Astrocyte (in vitro differentiated cells and primary cell): ENCODE data around the gene HYOU1. TPM values are rescaled to one million over a fixed set of nuclear protein-coding genes. Genes with fewer than 3 reads are reported as not detected.
A peak's percentile ranks its signal among the peaks of the same experiment; 100 is the strongest.
"Not testable (repeated sequence)": the region's sequence is repeated elsewhere in the genome, so short reads cannot be mapped to it uniquely, and the experiment has no call there.

Experiments
- DNase-seq: peaks from one replicate; pipeline ENCODE4 v3.0.0-alpha.2; 2010; ENCODE audit warnings: low read depth
- FAIRE-seq: peaks from 2 replicates; lab custom pipeline; 2011; peaks lifted over from hg19 to GRCh38; lab: Jason Lieb, UNC
- H2AFZ ChIP-seq: 2 replicates; pipeline ENCODE4 v1.6.0; 2012; ENCODE audit warnings: low read depth, low read length, inconsistent platforms
- H3K27ac ChIP-seq: 2 replicates; pipeline ENCODE4 v1.5.1; 2011; ENCODE audit warnings: low read depth, low read length, inconsistent platforms
- H3K27me3 ChIP-seq: 2 replicates; pipeline ENCODE4 v1.6.0; 2011; ENCODE audit warnings: low read length, inconsistent platforms; ENCODE audit not compliant: insufficient read depth
- H3K36me3 ChIP-seq: 2 replicates; pipeline ENCODE4 v1.5.1; 2011; ENCODE audit warnings: low read length, inconsistent platforms; ENCODE audit not compliant: insufficient read depth
- H3K4me1 ChIP-seq: 2 replicates; pipeline ENCODE4 v1.5.1; 2011; ENCODE audit warnings: low read length, inconsistent platforms; ENCODE audit not compliant: insufficient read depth
- H3K4me2 ChIP-seq: 2 replicates; pipeline ENCODE4 v1.6.0; 2012; ENCODE audit warnings: low read length, inconsistent platforms
- H3K4me3 ChIP-seq: 2 replicates; pipeline ENCODE4 v1.5.1; 2011; ENCODE audit warnings: low read depth, mild to moderate bottlenecking, low read length, inconsistent platforms; ENCODE audit not compliant: insufficient read depth
- H3K79me2 ChIP-seq: 2 replicates; pipeline ENCODE4 v1.6.0; 2012; ENCODE audit warnings: mild to moderate bottlenecking, low read length, inconsistent platforms; ENCODE audit not compliant: insufficient read depth
- H3K9ac ChIP-seq: 2 replicates; pipeline ENCODE4 v1.6.0; 2012; ENCODE audit warnings: mild to moderate bottlenecking, low read length, inconsistent platforms
- H3K9me3 ChIP-seq: 2 replicates; pipeline ENCODE4 v1.5.1; 2012; ENCODE audit warnings: low read depth, mild to moderate bottlenecking, low read length, inconsistent platforms; ENCODE audit not compliant: insufficient read depth
- H4K20me1 ChIP-seq: 2 replicates; pipeline ENCODE4 v1.6.0; 2012; ENCODE audit warnings: low read length, inconsistent platforms; ENCODE audit not compliant: insufficient read depth
- H3K27ac Mint-ChIP-seq: one replicate; pipeline ENCODE4 v1.8.0; 2021; ENCODE audit warnings: mild to moderate bottlenecking, mixed read lengths; ENCODE audit not compliant: unreplicated experiment
- H3K27me3 Mint-ChIP-seq: one replicate; pipeline ENCODE4 v1.8.0; 2021; ENCODE audit warnings: low read depth, mixed read lengths; ENCODE audit not compliant: unreplicated experiment
- H3K36me3 Mint-ChIP-seq: one replicate; pipeline ENCODE4 v1.8.0; 2021; ENCODE audit warnings: low read depth, mixed read lengths; ENCODE audit not compliant: unreplicated experiment
- H3K4me1 Mint-ChIP-seq: one replicate; pipeline ENCODE4 v1.8.0; 2021; ENCODE audit warnings: low read depth, mixed read lengths; ENCODE audit not compliant: unreplicated experiment
- H3K4me3 Mint-ChIP-seq: one replicate; pipeline ENCODE4 v1.8.0; 2021; ENCODE audit warnings: mild to moderate bottlenecking, moderate library complexity, mixed read lengths; ENCODE audit not compliant: unreplicated experiment
- H3K9me3 Mint-ChIP-seq: one replicate; pipeline ENCODE4 v1.8.0; 2021; ENCODE audit warnings: mild to moderate bottlenecking, mixed read lengths; ENCODE audit not compliant: unreplicated experiment
- EZH2 ChIP-seq: IDR thresholded peaks from 2 replicates; pipeline ENCODE4 v1.6.1; 2012; ENCODE audit warnings: mild to moderate bottlenecking, low read length, inconsistent platforms; ENCODE audit not compliant: insufficient read depth
- total RNA-seq: library from RNA; stranded (reverse); gene quantifications from 2 replicates; pipeline ENCODE4 v1.2.1, GENCODE V29; 2021
- TF ChIP-seq, protein P1 (sequence below): IDR thresholded peaks from 2 replicates; pipeline ENCODE4 v1.5.1; 2011; ENCODE audit warnings: low read depth, mild to moderate bottlenecking, inconsistent platforms, low read length, moderate library complexity; ENCODE audit not compliant: insufficient read depth

The HYOU1 gene
- total RNA-seq, 1 donor from 2014 or later, result 282 TPM

DNA sequence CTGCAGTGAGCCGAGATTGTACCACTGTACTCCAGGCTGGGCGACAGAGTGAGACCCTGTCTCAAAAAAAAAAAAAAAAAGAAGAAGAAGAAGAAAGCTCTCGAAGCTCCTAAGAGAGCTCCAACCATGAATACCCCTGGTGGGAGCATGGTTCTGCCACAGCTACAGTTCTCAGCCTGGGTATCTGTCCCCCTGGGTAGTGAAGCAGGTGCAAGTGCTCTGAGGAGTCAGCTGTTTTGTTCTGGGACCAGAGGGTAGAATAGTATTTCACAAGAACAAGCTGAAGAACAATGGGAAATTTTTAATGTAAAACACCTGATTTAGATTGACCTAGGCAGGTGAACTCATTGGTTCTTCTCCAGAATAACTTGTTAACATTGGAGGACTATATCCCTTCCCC is 4.3 kb upstream of the HYOU1 start:
- no peak overlapping the region for H3K9ac ChIP-seq
- H3K4me1 ChIP-seq, result peaks cover 9% of the 10 kb centered on the region
- H2AFZ ChIP-seq, result no peak overlapping the region
- H3K79me2 ChIP-seq, result peaks cover 24% of the 10 kb centered on the region
- no peaks in the 10 kb centered on the region for H3K9me3 ChIP-seq
- no peaks in the 10 kb centered on the region for H3K36me3 Mint-ChIP-seq
- no peak overlapping the region for H3K27ac ChIP-seq
- no peaks in the 10 kb centered on the region for H3K9me3 Mint-ChIP-seq
- no peak for FAIRE-seq
- peaks cover under 1% of the 10 kb centered on the region for H4K20me1 ChIP-seq
- no peaks in the 10 kb centered on the region for H3K36me3 ChIP-seq
- H3K4me3 ChIP-seq, result no peak overlapping the region
- DNase-seq, result no peak
- H3K27me3 Mint-ChIP-seq, result no peaks in the 10 kb centered on the region
- no peak overlapping the region for H3K4me3 Mint-ChIP-seq
- no peak overlapping the region for H3K4me2 ChIP-seq
- H3K27me3 ChIP-seq, result no peaks in the 10 kb centered on the region
- TF ChIP-seq EZH2, result no peak
- TF ChIP-seq, protein P1, sequence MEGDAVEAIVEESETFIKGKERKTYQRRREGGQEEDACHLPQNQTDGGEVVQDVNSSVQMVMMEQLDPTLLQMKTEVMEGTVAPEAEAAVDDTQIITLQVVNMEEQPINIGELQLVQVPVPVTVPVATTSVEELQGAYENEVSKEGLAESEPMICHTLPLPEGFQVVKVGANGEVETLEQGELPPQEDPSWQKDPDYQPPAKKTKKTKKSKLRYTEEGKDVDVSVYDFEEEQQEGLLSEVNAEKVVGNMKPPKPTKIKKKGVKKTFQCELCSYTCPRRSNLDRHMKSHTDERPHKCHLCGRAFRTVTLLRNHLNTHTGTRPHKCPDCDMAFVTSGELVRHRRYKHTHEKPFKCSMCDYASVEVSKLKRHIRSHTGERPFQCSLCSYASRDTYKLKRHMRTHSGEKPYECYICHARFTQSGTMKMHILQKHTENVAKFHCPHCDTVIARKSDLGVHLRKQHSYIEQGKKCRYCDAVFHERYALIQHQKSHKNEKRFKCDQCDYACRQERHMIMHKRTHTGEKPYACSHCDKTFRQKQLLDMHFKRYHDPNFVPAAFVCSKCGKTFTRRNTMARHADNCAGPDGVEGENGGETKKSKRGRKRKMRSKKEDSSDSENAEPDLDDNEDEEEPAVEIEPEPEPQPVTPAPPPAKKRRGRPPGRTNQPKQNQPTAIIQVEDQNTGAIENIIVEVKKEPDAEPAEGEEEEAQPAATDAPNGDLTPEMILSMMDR, result no peak
- peaks cover 6% of the 10 kb centered on the region for H3K4me1 Mint-ChIP-seq
- no peak overlapping the region for H3K27ac Mint-ChIP-seq

DNA sequence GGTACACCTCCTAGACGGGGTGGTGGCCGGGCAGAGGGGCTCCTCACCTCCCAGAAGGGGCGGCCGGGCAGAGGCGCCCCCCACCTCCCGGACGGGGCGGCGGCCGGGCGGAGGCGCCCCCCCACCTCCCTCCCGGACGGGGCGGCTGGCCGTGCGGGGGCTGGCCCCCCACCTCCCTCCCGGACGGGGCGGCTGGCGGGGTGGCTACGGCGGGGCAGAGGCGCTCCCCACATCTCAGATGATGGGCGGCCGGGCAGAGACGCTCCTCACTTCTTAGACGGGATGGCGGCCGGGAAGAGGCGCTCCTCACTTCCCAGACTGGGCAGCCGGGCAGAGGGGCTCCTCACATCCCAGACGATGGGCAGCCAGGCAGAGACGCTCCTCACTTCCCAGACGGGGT is 2.1 kb upstream of the HYOU1 start:
- Histone ChIP-seq H4K20me1 (peaks cover 22% of the 10 kb centered on the region), H3K79me2 (peaks cover 33% of the 10 kb centered on the region), H3K4me1 (peaks cover 18% of the 10 kb centered on the region), H3K36me3 (peaks cover 14% of the 10 kb centered on the region)
- H3K27ac ChIP-seq, H3K36me3 Mint-ChIP-seq, H3K4me3 ChIP-seq, H3K27me3 ChIP-seq, FAIRE-seq, H2AFZ ChIP-seq, H3K9ac ChIP-seq, H3K27me3 Mint-ChIP-seq, H3K9me3 Mint-ChIP-seq, DNase-seq, H3K9me3 ChIP-seq, H3K4me3 Mint-ChIP-seq, H3K4me2 ChIP-seq, H3K27ac Mint-ChIP-seq: not testable (repeated sequence)
- H3K4me1 Mint-ChIP-seq, result peaks cover 14% of the 10 kb centered on the region

DNA sequence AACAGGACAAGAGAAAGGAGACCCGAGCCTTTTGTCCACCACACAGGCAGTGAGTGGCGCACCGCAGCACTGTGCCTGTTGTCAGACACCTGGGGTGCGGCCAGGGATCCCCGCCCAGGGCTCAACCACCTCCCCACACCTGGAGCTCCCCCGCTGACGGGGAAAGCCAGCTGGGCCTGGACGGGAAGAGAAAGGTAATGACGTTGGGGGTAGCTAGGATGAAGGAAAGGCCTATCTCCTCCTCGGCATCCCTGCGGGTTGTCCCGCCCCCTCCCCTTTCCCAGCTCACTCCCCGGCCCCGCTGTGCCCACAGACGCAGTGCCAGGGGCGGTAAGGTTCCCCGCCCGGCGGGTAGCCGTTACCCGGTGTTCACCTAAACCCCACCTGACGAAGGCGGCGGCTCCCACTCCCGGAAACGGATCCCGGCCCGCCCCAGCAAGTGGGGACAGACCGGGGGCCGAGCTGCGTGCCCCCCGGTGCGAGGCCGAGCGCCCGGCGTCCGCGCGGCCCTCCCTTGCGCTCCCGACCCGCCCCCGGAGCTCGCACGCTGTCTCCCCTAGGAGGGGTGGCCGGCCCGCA is 495 bp downstream of the HYOU1 start:
- Mint-ChIP-seq H3K9me3 (no peaks in the 10 kb centered on the region), H3K4me3 (peak overlapping the region; percentile 97), H3K27ac (peak overlapping the region; percentile 63), H3K27me3 (no peaks in the 10 kb centered on the region), H3K4me1 (peaks cover 14% of the 10 kb centered on the region), H3K36me3 (peaks cover 22% of the 10 kb centered on the region)
- H4K20me1 ChIP-seq, result peaks cover 48% of the 10 kb centered on the region
- no peaks in the 10 kb centered on the region for H3K27me3 ChIP-seq
- peak overlapping the region; percentile 91 for H3K9ac ChIP-seq
- H3K36me3 ChIP-seq, result peaks cover 39% of the 10 kb centered on the region
- H3K79me2 ChIP-seq, result peaks cover 47% of the 10 kb centered on the region
- H2AFZ ChIP-seq, result peak overlapping the region; percentile 72
- peak overlapping the region; percentile 78 for H3K4me3 ChIP-seq
- H3K27ac ChIP-seq, result peak overlapping the region; percentile 83
- TF ChIP-seq, protein P1, result no peak
- no peak for TF ChIP-seq EZH2
- FAIRE-seq, result no peak
- peak overlapping the region; percentile 91 for H3K4me2 ChIP-seq
- no peak for DNase-seq
- H3K4me1 ChIP-seq, result peaks cover 18% of the 10 kb centered on the region
- H3K9me3 ChIP-seq, result no peaks in the 10 kb centered on the region
